ENCODE data around the gene SLIT3.

Gene SLIT3

DNA sequence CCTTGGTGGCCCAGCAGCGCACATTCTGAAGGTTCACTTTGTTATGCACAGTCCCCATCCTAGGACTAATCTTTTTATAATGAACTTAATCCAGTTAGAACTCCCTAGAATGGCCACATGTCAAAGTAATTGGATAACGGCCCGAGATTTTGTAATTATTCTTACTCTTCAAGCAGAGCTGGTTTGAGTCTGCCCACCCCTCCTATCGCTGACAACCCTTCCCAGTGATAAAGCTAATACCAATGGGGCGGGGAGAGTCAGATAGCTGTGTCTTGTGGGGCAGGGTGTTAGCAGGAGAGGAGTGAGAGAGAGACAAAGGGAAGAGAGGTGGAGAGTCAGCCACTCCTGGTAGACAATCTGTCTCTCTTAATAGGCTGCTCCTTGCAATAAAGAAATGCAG lies 356.9 kb downstream of the SLIT3 start:
- no peak for DNase-seq

DNA sequence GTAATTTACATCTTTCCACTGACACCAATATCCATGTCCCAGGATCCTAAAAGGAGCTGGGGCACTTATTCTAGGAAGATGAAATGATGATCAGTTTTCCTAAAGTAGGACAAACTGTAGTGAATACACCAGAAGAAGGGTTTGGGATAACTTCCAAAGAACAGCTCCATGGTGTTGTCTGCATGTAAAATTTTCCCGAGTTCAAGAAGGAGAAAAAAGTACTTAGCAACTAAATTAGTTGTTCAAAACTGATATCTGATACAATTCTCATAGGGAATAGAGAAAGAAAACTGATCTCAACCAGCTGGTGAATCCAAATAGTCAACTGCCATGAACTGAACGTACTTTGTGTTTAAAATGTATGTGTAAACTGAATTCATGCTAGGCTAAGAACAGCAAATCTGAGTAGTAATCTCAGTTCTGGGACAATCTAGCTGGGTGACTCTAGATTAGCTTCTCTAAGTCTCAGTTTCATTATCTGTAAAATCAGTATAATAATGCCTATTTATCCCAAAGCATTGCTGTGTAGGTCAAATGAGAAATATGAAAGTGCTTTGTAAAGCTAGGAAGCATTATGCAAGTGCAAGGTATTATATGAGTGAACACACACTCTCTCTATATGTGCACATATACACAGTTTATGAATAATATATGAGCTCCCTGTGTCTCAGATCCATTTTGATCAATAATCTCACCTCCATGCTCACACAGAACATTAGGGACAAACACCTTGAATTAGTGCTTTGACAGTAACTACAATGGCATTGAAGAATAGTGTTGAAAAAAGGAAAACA lies 357.7 kb downstream of the SLIT3 start:
- DNase-seq = no peak

DNA sequence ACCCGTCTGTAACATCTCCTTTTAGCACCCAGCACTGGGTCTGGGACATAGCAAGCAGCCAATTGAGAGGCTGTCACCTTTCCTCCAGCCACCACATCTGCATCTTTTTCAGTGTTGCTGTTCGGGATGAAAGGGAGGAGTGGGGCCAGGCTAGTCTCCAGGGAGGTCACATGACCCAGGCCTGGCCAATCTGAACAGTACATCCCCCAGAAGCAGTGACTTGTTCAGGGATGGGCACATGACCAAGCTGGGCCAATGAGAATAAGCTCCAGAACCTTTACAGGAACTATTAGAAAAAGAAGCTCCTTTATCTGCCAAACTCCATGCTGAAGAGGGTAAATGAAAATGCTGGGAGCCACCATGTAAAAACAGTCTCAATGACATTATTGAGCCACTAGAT lies 359.0 kb downstream of the SLIT3 start:
- DNase-seq = no peak

DNA sequence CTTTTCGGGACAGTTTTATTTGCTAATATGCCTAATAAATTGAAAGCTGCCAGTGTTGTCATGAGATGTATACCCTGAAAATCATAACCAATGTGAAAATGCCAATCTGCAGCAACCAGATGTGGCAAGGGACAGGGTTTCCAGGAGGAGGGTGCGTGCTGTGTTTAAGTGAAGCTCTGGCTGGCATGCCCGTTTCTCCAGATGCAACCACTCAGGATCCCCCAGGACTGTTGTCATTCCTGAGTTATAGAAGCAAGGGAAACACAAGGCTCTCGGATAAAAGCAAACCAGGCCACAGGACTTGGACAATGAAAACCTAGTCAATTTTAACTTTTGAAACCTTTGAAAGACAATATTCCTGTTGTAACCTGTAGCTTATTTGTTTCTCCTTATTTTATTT lies 360.2 kb downstream of the SLIT3 start:
- no peak for DNase-seq

DNA sequence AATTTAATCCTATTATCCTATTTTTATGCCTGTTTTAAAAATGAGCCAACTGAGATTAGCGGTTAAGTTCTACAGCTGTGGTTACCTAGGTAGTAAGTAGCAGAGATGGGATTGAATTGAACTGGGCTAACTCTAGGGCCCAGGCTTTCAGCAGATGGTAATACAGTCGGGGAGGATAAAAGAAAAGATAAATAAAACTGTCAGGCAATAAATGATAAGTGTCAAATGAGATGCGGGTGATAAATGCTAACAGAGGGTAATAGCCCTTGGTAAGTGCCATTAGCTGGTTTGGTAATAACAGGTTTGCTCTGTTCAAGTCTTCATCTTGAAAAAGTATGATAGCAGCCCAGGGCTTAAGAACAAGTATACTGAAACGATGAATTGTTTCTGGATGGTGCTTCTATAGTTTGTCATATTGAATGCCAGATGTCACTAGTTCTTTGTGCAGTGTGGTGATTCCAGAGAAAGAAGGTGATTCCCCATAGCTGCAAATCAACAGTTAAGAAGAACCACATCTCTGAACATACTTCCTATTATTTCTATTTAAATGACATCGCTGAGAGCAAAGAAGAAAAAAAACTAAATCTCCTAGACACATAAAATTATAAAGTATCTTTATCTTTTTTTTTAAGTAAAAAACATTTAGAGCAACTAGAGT lies 360.9 kb downstream of the SLIT3 start:
- DNase-seq = no peak

DNA sequence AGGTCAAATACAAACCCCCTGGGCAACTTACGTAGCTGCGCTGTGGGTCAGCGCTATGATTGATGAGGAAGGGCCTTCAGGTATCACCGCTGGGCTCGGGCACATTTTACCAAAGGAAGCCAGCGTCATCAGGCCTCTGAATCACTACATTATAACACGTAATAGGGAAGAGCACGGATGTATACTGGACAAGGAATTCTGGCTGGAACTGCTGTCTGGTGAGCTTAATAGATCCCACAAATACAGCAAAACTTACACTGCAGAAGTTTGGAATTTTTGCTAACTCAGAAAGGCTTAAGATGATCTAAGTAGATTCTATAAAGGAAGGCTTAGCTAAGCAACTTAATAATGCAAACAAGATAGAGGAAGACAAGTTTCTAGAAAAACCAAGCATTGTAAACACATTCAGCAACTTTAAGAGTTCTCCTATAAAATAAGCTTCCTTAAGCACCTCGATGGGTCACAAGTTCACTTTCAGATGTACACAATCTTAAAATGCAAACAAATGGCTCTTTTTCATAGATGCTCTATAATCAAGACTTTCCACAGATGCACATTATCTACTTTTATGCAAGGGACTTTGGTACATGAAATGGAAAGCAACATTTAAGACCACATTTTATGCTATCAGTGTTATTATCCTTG lies 361.7 kb downstream of the SLIT3 start:
- no peak for DNase-seq

DNA sequence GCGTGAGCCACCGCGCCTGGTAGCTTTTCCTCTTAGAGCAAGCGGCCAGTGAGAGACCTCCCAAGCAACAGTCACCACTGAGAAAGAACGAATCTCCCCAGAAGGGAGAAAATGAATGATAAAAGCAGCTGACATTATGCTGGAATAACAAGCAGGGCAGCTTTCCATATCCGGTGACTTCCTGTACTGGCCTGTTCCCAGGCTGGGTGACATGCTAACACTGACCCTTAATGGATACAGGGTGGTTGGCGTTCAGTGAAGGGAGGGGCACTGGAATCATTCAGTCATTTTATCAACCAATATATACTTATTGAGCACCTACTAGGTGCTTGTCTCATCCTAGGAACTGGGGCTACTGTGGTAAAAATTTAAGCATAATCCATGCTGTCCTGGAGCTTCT lies 364.4 kb downstream of the SLIT3 start:
- no peak for DNase-seq

DNA sequence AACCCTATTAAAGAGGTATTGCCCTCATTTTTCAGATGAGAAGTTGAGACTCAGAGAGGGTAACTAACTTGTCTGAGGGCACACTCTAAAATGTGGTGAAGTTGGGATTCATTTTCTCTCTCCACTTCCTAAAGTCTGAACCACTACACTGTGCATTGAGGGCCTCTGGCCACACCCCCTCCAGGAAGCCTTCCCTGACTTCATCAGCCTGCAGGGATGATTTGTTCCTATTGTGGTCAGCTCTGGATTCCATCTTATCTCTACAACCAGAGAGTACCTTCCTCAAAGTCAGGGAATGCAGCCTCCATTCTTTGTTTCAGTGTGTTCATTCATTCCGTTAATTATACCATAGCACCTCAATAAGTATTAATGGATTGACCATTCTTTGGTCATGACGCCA lies 365.8 kb downstream of the SLIT3 start:
- no peak for DNase-seq

DNA sequence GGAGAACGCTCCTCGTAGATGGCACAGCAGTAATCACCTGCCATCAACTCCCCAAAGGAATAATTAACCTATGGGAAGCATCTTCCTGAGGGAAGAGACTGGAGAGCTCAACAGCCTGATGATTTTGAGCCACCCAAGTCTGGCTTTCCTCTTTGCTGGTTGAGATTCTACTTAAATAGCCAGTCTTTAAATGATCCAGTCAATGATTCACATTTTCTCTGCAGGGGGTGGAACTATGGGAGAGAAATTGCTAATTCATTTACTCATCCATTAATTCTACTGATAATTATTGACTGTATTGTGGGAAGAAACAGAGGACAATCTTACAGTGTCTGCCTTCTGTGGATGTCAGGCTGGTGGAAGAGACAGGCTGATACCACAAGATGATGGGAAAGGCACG lies 366.8 kb downstream of the SLIT3 start:
- no peak for DNase-seq

DNA sequence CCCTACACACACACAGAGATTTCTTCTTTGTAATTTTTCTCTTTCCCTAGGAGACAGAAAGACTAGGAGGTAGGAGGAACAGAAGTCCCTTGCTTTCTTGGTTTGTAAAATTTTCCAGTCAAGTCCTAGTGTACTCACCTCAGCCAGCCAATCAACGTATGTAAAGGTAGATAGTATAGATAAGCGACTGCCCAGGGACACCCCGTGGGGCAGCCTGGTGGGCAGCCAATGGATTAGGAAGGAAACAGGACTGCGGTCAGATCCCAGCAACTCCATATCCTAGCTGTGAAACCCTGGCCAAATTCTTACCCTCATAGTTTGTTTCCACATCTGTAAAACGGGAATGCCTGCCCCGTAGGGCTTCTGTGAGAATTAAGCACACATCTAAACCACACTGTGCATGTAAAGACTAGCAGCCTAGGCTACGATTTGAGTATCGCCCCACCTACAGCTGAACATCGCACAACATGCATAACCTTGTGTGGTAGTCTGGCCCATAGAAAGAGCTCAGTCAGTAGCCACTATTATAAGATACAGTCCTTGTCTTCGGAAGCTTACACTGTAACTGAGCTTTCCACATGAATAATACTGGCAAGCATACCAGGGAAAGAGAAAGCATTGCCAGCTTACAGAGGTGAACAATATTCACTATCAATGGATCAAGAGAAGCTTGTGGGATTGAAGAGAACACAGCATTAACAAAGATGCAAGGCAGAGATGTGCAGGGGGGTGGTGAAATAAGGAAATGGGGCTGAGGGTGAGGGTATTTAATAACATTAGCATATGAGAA lies 368.3 kb downstream of the SLIT3 start:
- DNase-seq = no peak

DNA sequence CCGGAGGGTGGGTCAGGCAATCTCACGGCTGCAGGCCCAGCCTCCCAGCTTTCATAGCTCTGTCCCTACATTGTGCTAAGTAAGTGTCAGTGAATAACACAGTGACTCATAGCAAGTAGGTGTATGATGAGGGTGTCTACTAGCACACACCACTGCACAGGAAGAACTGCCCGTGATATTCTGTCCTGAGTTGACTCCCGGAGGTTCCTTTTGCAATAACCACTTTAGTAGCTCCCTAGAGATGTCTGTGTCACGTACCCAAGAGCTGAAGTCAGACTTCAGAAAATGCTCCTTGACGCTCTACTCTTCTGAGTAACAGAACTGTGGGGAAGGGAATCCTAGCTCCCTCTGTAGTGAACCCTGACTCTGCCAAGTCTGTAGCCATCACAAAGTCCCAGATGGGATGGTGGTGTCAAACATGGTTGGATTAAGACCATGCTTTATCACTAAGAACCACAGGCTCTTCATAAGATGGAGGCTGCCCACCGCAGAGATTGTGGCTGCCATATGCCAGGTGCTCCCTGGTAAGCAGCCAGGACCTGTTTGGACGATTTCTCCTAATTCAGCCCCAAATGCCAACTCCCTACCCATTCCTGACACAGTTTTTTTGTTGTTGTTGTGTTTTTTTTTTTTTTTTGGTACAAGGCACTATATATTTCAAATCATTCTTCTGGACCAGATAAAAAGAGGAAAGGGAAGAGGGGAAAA lies 369.1 kb downstream of the SLIT3 start:
- no peak for DNase-seq

DNA sequence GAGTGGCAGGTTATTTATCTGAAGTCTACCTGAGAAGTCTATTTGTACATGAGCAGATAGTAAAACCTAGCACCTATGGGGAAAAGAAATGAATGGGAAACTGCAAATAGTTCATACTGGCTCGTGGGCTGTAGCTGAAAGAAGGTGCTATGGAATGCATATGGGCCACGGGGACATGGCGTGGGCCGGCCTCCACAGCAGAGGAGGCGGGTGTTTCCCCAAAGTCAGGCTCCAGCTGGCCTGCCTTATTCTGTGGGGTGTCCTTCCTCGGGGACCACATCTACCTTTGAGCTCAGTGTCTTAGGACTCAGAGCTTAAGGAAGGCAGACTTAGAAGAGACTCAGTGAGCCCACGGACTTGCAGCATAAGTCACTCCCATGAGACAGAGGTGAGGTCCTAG lies 371.3 kb downstream of the SLIT3 start:
- DNase-seq = no peak

DNA sequence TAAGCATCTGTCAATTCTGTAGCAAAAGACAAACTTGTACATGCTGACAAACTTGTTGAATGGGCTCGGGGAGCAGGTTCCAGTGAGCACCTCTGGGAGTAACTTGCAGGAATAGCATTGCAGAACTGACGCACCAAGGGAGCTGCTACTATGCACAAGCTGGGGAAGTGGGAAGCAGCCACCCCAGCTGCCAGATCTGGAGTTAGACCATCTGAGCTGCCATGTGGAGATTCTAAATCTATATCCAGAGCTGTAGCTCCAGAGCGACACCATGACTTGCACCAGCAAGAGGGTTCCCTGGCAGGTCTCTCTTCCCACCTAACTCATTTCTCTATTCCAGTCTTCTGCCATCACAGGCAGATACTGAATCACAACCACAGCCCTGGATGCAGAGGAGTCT lies 375.8 kb downstream of the SLIT3 start:
- no peak for DNase-seq

DNA sequence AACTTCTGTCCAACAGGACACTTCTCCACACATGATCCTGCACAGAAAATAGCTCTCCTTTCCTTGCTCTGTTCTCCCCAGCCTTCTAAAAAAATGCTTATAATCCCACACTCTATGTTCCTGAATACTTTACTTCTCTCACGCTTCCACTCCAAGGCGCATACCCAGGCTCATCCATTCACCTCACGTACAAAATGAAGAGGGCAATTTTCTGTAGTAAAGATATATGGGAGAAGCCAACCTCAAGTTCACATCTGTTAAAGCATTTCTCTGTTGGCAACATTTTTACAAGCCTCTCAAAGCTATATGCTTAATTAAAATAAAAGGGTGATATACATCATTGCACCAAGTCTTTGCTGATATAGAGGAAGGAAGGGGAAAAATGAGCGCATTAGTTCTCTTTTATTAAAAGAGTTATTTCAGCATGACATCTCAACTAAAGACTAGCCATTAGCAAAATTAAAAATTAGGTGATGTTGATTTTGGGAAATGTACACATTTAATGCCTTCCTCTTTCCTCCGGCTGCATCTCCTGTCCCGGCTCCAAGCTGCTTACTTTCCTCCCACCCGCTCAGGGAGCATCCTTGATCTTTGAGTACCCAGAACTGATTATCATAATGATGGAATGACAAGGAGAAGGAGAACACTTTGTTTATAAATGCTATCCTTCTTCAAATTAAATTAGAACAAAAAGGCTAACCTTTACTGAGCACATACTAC lies 379.6 kb downstream of the SLIT3 start:
- DNase-seq = no peak

DNA sequence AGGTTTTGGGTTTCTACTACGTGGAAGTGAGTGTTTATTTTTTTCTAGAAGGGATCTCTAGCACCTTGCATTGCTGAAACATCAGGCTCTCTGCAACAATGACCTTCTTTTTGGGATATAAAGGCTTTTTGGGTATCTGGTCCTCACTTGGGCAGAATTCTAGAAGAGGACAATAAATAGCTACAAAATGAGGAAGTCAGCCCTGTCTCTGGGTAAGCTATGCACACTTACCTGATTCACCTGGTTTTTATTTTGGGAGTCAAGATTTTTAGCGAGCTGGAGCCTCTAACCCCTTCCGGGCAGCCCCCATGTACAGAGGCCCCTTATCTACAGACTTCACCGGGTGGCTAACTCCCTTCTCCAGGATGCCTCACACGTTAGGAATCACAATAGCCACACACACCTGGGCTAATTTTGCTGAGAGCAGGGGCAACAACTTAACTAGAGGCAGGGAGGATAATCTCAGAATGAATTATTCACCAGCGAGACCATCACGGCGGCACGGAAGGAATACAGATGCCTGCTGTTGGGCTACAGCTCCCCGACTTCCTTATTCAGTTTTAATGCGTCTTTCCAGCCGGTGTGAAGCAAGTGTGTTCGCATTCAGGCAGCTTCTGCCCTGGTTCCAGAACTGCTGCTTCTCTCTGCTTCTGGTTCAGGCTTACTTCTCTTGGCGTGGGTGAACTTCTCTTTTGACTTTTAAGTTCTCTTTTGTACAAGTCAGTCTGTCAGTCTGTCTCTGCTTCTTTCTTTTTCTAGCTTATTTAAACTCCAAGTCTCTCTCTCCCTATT lies 380.7 kb downstream of the SLIT3 start:
- no peak for DNase-seq

DNA sequence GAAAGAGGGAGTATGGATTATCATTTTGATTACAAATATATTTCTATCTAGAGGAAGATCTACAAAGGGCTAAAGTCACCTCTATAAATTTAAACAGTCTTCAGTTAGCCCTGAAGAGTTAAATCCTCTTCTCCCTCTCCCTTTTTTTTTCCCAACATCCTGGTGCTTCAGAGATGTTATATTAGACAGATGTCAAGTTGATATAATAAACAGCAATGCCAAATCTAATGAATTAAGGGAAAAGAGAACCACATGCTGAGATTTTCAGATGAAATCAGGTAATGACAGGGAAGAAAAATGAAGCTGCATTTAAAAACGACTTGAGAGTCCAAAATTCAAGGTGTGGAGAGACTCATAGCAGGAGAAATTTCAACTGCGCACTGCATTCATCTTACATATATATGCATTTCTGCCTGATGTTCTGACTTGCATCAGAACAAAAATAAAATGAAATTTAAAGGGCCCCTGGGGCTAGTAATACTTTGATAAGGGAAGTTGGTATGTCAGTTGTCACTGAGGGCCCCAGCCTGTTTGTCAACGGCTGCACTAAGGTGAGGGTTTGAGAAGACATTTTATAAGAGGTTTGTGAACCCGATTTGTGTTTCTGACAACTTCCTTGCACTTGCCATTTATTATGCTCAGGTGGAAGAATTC lies 382.9 kb downstream of the SLIT3 start:
- DNase-seq = no peak

DNA sequence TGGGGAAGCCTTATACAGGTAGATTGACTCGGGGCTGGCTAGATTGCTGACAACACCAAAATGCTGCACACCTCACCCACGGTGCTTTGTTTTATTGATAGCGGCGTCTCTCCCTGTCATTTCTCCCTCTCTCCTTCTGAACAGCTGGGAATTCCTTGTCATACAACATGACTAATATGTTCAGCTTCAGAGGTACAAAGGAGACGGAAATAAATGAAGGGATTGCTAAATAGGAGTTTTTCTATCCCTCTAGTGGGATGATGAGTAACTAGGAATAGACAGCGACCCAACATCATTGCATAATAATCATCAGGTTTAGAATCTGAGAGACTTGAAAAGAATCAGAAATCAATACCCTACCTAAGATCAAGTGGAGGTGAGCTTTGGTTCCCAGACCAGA lies 384.1 kb downstream of the SLIT3 start:
- no peak for DNase-seq

DNA sequence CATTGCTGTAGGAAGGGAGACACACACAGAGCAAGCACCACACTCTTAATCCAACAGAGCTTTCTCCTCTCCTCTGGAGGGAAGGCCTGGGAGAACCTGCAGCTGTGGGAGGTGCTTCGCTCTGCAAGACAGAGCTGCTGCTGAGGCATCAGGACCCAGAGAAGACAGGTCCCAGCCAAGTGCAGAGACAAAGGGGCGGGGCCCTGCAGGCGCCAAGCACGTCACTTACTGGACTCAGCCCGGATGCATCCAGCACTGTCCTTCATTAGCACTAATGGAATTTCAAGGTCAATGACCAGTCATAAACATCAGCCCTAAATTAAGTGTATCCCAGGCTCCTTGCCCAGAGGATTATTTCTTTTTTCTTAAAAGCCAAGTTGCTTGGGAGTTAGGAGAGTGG lies 384.7 kb downstream of the SLIT3 start:
- no peak for DNase-seq

DNA sequence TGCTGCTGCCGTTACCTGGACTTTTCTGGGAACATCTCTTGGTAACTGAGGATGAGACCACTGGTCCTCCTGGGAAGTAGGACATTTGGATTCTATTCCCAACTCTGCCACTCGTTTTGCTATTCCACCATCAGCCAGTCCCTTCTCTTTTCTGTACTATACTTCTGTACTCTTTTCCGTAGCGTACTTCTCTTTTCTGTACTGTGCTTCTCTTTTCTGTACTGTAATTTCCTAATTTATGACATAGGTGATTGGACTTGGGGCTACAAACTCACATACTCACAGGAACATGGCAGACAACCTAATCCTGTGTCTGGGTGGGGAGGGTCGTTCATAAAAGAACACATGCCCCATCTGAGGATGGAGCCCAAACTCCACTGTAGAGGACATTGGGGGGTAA lies 386.4 kb downstream of the SLIT3 start:
- no peak for DNase-seq

DNA sequence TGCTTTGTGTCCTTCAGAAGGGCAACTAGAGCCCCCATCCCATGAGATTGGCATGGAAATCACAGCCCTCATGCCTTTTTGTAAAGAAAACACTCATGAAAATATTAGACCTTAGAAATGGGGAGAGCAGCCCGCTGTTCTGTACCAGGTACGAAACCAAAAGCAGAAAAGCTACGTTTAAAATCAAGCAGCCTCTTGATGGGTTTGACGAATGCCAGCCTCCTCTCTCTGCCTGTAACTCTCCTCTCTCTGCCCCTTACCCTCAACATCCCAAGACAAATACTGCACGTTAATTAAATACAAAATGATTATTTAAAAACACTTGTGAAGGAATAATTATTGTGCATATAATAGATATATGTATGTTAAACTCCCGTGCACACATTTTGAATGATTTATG lies 390.1 kb downstream of the SLIT3 start:
- no peak for DNase-seq

DNA sequence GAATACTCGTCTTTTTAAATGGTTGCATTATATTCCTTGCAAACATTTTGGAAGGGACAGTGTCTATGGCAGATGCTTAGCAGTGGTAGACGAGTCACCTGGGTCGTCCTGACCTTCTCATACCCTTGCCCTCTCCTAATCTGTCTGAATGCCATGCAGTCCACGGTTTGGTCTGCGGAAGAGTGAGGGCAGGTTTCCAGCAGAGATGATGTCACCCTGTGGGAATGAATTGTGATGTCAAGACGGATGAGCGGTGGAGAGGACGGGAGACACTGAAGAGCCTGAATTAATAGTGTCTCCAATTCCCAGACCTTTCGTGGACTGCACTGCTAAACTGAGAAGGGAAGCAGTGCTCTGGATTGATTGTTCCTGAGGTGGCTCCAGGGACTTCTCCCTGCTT lies 392.7 kb downstream of the SLIT3 start:
- DNase-seq = no peak
